ENCODE results near the gene KRT32. TPM values are rescaled to one million over a fixed set of nuclear protein-coding genes. Genes with fewer than 3 reads are reported as not detected.

The KRT32 gene
- total RNA-seq, 4 donors from 2014 or later: not detected

GRCh38 chr17:41437769-41438168 is 29.4 kb downstream of the KRT32 start:
- no peak for TF ChIP-seq CTCF (IDR thresholded peaks at IDR 0.05; ENCODE audit: low read depth)

GRCh38 chr17:41437254-41437653 is 29.9 kb downstream of the KRT32 start:
- TF ChIP-seq CTCF (IDR thresholded peaks at IDR 0.05; ENCODE audit: low read depth): no peak

GRCh38 chr17:41434415-41434814 is 32.8 kb downstream of the KRT32 start:
- TF ChIP-seq CTCF (IDR thresholded peaks at IDR 0.05; ENCODE audit: low read depth): no peak

GRCh38 chr17:41434005-41434404 is 33.2 kb downstream of the KRT32 start:
- TF ChIP-seq CTCF (IDR thresholded peaks at IDR 0.05; ENCODE audit: low read depth): no peak

- no peak for TF ChIP-seq CTCF (IDR thresholded peaks at IDR 0.05; ENCODE audit: low read depth)
These were observed 33.6 kb downstream of the KRT32 start for GRCh38 chr17:41433586-41433985.

GRCh38 chr17:41429667-41430066 is 37.5 kb downstream of the KRT32 start:
- TF ChIP-seq CTCF (IDR thresholded peaks at IDR 0.05; ENCODE audit: low read depth): no peak

GRCh38 chr17:41428591-41429291 is 38.4 kb downstream of the KRT32 start:
- no peak for TF ChIP-seq CTCF (IDR thresholded peaks at IDR 0.05; ENCODE audit: low read depth)
